Skeletal muscle satellite cell (primary cell): ENCODE data around the gene SELE.
"Not testable (repeated sequence)": the region's sequence is repeated elsewhere in the genome, so short reads cannot be mapped to it uniquely, and the experiment has no call there.

Experiments used
- H3K27me3 ChIP-seq: 2 replicates; pipeline ENCODE4 v1.7.0; 2013; ENCODE audit warnings: low read length; ENCODE audit not compliant: control insufficient read depth, insufficient read depth
- H3K36me3 ChIP-seq: 2 replicates; pipeline ENCODE4 v1.7.0; 2013; ENCODE audit warnings: mild to moderate bottlenecking, control low read depth, low read length; ENCODE audit not compliant: insufficient read depth
- H3K4me1 ChIP-seq: 2 replicates; pipeline ENCODE4 v1.7.0; 2013; ENCODE audit warnings: low read length; ENCODE audit not compliant: control insufficient read depth, insufficient read depth
- H3K4me2 ChIP-seq: 2 replicates; pipeline ENCODE4 v1.7.0; 2013; ENCODE audit warnings: mild to moderate bottlenecking, low read length
- H3K4me3 ChIP-seq: 2 replicates; pipeline ENCODE4 v1.7.0; 2013; ENCODE audit warnings: low read length
- H3K9ac ChIP-seq: 2 replicates; pipeline ENCODE4 v1.7.0; 2013; ENCODE audit warnings: mild to moderate bottlenecking, low read depth, low read length, moderate library complexity
- H3K9me3 ChIP-seq: replicated peaks from 2 replicates; pipeline ENCODE4 v1.7.0; 2013; ENCODE audit warnings: mild to moderate bottlenecking, control low read depth, low read length

Gene SELE

GRCh38 chr1:169697755-169698154 lies 36.1 kb downstream of the SELE start:
- no peak overlapping the region for H3K9ac ChIP-seq
- no peaks in the 10 kb centered on the region for H3K36me3 ChIP-seq
- no peaks in the 10 kb centered on the region for H3K4me1 ChIP-seq
- no peaks in the 10 kb centered on the region for H3K9me3 ChIP-seq
- H3K4me3 ChIP-seq, result no peak overlapping the region
- no peak overlapping the region for H3K4me2 ChIP-seq
- H3K27me3 ChIP-seq, result no peaks in the 10 kb centered on the region

- Histone ChIP-seq H3K9me3 (no peaks in the 10 kb centered on the region), H3K27me3 (no peaks in the 10 kb centered on the region), H3K4me2 (no peak overlapping the region), H3K9ac (no peak overlapping the region), H3K4me3 (no peak overlapping the region), H3K36me3 (no peaks in the 10 kb centered on the region), H3K4me1 (no peaks in the 10 kb centered on the region)
These were observed 37.4 kb downstream of the SELE start for GRCh38 chr1:169696273-169697100.

GRCh38 chr1:169694304-169695075 lies 39.4 kb downstream of the SELE start:
- Histone ChIP-seq H3K4me1 (no peaks in the 10 kb centered on the region), H3K27me3 (peaks cover 9% of the 10 kb centered on the region), H3K4me3 (no peak overlapping the region), H3K9me3 (no peaks in the 10 kb centered on the region), H3K36me3 (no peaks in the 10 kb centered on the region), H3K9ac (no peak overlapping the region), H3K4me2 (no peak overlapping the region)

- H3K9ac ChIP-seq, result no peak overlapping the region
- no peak overlapping the region for H3K4me2 ChIP-seq
- no peaks in the 10 kb centered on the region for H3K9me3 ChIP-seq
- H3K4me1 ChIP-seq, result no peaks in the 10 kb centered on the region
- peaks cover 9% of the 10 kb centered on the region for H3K27me3 ChIP-seq
- no peaks in the 10 kb centered on the region for H3K36me3 ChIP-seq
- no peak overlapping the region for H3K4me3 ChIP-seq
These were observed 41.0 kb downstream of the SELE start for GRCh38 chr1:169692756-169693460.

GRCh38 chr1:169690489-169690888 lies 43.4 kb downstream of the SELE start:
- Histone ChIP-seq H3K4me1 (no peaks in the 10 kb centered on the region), H3K9me3 (no peaks in the 10 kb centered on the region), H3K9ac (no peak overlapping the region), H3K27me3 (peaks cover 9% of the 10 kb centered on the region), H3K4me2 (no peak overlapping the region), H3K36me3 (no peaks in the 10 kb centered on the region), H3K4me3 (no peak overlapping the region)

- H3K9ac ChIP-seq, result no peak overlapping the region
- H3K36me3 ChIP-seq, result no peaks in the 10 kb centered on the region
- no peaks in the 10 kb centered on the region for H3K9me3 ChIP-seq
- H3K4me1 ChIP-seq, result no peaks in the 10 kb centered on the region
- H3K4me3 ChIP-seq, result no peak overlapping the region
- peaks cover 9% of the 10 kb centered on the region for H3K27me3 ChIP-seq
- H3K4me2 ChIP-seq, result no peak overlapping the region
These were observed 44.5 kb downstream of the SELE start for GRCh38 chr1:169689395-169689794.

- not testable (repeated sequence) for H3K9ac ChIP-seq, H3K4me3 ChIP-seq, H3K4me2 ChIP-seq, H3K36me3 ChIP-seq, H3K4me1 ChIP-seq, H3K9me3 ChIP-seq, H3K27me3 ChIP-seq
These were observed 45.5 kb downstream of the SELE start for GRCh38 chr1:169688377-169688776.

GRCh38 chr1:169683661-169684060 lies 50.2 kb downstream of the SELE start:
- no peaks in the 10 kb centered on the region for H3K36me3 ChIP-seq
- no peak overlapping the region for H3K9ac ChIP-seq
- H3K27me3 ChIP-seq, result peaks cover 8% of the 10 kb centered on the region
- no peak overlapping the region for H3K4me2 ChIP-seq
- no peaks in the 10 kb centered on the region for H3K4me1 ChIP-seq
- no peaks in the 10 kb centered on the region for H3K9me3 ChIP-seq
- H3K4me3 ChIP-seq, result no peak overlapping the region

GRCh38 chr1:169683168-169683567 lies 50.7 kb downstream of the SELE start:
- H3K9ac ChIP-seq, H3K4me3 ChIP-seq, H3K4me1 ChIP-seq, H3K27me3 ChIP-seq, H3K9me3 ChIP-seq, H3K36me3 ChIP-seq, H3K4me2 ChIP-seq: not testable (repeated sequence)

GRCh38 chr1:169682071-169682470 lies 51.8 kb downstream of the SELE start:
- H3K9ac ChIP-seq, result no peak overlapping the region
- no peaks in the 10 kb centered on the region for H3K4me1 ChIP-seq

GRCh38 chr1:169681140-169681539 lies 52.7 kb downstream of the SELE start:
- Histone ChIP-seq H3K27me3 (peaks cover 8% of the 10 kb centered on the region), H3K36me3 (no peaks in the 10 kb centered on the region), H3K9me3 (no peaks in the 10 kb centered on the region), H3K4me3 (no peak overlapping the region), H3K4me1 (no peaks in the 10 kb centered on the region), H3K9ac (no peak overlapping the region), H3K4me2 (no peak overlapping the region)

More at GRCh38 chr1:169682071-169682470, 51.8 kb downstream of the SELE start:
- H3K27me3 ChIP-seq, result peaks cover 8% of the 10 kb centered on the region
- no peak overlapping the region for H3K4me3 ChIP-seq
- H3K4me2 ChIP-seq, result no peak overlapping the region
- H3K9me3 ChIP-seq, result no peaks in the 10 kb centered on the region
- no peaks in the 10 kb centered on the region for H3K36me3 ChIP-seq
